ENCODE data around the gene ADCY9. TPM values are rescaled to one million over a fixed set of nuclear protein-coding genes. Genes with fewer than 3 reads are reported as not detected.
"Not testable (repeated sequence)": the region's sequence is repeated elsewhere in the genome, so short reads cannot be mapped to it uniquely, and the experiment has no call there.

The ADCY9 gene
- total RNA-seq, 3 donors from 2014 or later: 4.2 to 5.7 (median 5.2) TPM

DNA sequence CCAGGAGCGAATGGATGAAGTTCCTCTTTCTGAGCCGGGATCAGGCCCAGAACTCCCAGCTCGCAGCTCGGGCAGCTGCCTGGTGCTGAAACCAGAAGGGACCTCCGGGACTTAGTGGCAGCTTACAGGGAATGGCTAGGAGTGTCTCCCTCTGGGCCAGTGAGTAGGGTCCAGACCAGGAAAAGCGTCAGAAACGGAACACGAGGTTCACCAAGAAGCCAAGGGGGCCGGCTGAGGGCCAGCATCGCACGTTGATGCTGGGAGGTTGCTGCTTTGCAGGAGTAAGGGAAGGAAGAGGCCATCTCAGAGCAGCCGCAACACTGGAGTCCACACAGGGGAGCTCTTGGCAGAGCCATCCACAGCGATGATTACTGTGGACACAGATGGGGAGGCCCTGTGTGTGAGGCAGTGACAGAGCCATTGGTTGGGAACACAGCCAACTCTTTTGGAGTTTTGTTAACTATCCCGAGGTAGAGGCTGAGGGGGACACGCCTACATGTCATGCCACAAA lies 161.8 kb downstream of the ADCY9 start:
- no peak overlapping the region for H3K4me3 Mint-ChIP-seq
- ATAC-seq: no peak
- no peak for DNase-seq
- H3K4me1 Mint-ChIP-seq (ENCODE audit: low read depth): no peaks in the 10 kb centered on the region
- H3K9me3 Mint-ChIP-seq: no peaks in the 10 kb centered on the region
- no peaks in the 10 kb centered on the region for H3K36me3 Mint-ChIP-seq (ENCODE audit: insufficient read depth)
- H3K27me3 Mint-ChIP-seq (ENCODE audit: low read depth): peaks cover 34% of the 10 kb centered on the region

DNA sequence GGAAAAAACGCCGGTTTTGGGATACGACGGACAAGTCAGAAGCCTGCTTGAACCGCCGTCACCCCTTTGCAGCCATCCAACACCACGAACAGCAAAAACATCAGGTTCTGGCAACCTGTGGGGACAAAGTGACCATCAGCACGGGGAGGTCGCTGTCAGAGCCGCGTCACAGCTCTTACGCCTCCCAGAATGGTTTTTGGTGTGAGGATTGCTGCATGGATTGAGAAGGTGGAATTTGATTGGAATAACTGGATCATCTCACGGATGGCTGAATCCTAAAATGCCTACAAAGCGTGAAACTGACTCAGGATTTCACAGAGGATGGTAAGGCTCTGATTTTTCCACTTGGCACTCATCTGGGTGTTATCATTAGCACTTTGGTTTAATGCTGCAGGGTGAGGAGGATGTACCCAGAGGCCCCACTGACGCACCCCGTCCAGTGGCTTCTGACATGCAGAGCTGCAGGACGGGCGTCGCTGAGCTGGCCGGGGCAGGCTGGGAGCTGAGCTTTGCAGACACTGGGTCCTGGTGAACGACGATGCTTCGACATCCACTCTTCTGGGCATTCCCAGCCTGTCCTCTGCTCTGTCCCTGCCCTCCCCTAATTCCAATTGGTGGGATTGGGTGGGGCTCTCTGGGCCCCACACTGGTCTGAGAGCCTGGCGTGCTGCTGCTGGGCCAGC lies 162.4 kb downstream of the ADCY9 start:
- H3K9me3 Mint-ChIP-seq: no peaks in the 10 kb centered on the region
- no peaks in the 10 kb centered on the region for H3K4me1 Mint-ChIP-seq (ENCODE audit: low read depth)
- ATAC-seq (no peak), DNase-seq (no peak)
- H3K4me3 Mint-ChIP-seq: no peak overlapping the region
- no peaks in the 10 kb centered on the region for H3K36me3 Mint-ChIP-seq (ENCODE audit: insufficient read depth)
- H3K27me3 Mint-ChIP-seq (ENCODE audit: low read depth): peaks cover 34% of the 10 kb centered on the region

DNA sequence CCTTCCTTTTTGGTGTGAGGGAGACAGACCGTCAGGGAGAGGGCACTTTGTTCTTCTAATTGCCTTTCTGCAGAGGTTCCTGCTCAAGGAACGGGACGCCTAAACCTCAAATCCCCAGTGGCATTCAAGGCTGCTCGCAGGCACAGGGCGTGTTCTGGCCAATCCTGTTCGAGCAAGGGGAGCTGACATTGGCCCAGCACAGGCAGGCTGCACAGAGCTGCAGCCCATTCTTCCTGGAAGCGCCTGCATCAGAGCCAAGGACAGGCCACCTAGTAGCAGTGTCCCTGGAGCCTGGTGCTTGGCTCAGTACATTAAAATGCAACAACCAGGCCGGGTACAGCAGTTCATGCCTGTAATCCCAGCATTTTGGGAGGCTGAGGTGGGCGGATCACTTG lies 163.5 kb downstream of the ADCY9 start:
- Mint-ChIP-seq H3K4me1 (ENCODE audit: low read depth) (no peaks in the 10 kb centered on the region), H3K9me3 (no peaks in the 10 kb centered on the region), H3K4me3 (no peak overlapping the region), H3K27me3 (ENCODE audit: low read depth) (peaks cover 34% of the 10 kb centered on the region), H3K36me3 (ENCODE audit: insufficient read depth) (no peaks in the 10 kb centered on the region)
- DNase-seq (no peak), ATAC-seq (no peak)

DNA sequence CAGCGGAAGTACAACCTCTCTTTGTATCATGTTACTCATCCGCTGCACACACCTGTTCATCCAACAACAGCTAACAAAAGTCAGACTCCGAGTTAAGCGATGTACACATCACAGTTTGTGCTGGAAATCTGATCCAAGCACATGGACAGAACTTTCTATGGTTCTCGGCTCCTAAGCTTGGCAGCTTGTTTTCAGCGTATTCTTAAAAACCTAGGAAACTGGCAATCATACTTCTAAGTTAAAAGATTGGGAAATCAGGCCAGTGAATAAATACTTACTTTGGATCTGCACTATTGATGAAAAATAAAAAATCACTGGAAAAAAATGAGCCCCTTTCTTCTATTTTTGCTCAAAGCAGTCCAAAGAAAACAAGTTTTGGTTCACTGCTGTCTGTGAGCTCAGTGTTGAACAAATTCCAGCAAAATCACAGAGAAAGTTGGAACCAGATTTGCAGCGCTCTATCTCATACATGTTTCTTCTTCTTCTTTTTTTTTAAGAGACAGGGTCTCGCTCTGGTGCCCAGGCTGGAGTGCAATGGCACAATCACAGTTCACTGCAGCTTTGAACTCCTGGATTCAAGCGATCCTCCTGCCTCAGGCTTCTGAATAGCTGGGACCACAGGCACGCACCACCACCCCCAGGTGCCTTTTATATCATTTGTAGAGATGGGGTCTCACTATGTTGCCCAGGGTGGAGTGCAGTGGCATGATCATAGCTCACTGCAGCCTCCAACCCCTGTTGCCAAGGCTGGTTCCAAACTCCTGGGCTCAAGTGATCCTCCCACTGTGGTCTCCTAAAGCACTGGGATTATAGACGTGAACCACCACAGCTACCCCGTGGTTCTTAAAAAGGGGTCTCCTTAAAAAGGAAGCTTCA lies 164.1 kb downstream of the ADCY9 start:
- H3K4me1 Mint-ChIP-seq (ENCODE audit: low read depth): no peaks in the 10 kb centered on the region
- no peak overlapping the region for H3K4me3 Mint-ChIP-seq
- DNase-seq (no peak), ATAC-seq (no peak)
- H3K9me3 Mint-ChIP-seq: no peaks in the 10 kb centered on the region
- H3K36me3 Mint-ChIP-seq (ENCODE audit: insufficient read depth): no peaks in the 10 kb centered on the region
- peaks cover 28% of the 10 kb centered on the region for H3K27me3 Mint-ChIP-seq (ENCODE audit: low read depth)

DNA sequence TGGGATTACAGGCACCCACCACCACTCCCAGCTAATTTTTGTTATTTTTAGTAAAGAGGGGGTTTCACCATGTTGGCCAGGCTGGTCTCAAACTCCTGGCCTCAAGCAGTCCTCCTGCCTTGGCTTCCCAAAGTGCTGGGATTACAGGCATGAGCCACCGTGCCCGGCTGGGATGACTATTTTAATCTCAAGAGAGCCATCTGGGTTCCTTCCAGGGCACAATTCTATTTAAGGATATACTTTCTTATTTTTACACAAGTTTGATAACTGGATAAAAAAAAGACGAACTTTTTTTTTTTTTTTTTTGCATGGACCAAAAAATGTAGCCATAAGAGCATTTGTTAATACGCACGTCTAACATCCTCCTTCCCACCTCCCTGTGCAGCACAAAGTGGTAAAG lies 164.9 kb downstream of the ADCY9 start:
- peaks cover 27% of the 10 kb centered on the region for H3K27me3 Mint-ChIP-seq (ENCODE audit: low read depth)
- not testable (repeated sequence) for H3K36me3 Mint-ChIP-seq (ENCODE audit: insufficient read depth)

DNA sequence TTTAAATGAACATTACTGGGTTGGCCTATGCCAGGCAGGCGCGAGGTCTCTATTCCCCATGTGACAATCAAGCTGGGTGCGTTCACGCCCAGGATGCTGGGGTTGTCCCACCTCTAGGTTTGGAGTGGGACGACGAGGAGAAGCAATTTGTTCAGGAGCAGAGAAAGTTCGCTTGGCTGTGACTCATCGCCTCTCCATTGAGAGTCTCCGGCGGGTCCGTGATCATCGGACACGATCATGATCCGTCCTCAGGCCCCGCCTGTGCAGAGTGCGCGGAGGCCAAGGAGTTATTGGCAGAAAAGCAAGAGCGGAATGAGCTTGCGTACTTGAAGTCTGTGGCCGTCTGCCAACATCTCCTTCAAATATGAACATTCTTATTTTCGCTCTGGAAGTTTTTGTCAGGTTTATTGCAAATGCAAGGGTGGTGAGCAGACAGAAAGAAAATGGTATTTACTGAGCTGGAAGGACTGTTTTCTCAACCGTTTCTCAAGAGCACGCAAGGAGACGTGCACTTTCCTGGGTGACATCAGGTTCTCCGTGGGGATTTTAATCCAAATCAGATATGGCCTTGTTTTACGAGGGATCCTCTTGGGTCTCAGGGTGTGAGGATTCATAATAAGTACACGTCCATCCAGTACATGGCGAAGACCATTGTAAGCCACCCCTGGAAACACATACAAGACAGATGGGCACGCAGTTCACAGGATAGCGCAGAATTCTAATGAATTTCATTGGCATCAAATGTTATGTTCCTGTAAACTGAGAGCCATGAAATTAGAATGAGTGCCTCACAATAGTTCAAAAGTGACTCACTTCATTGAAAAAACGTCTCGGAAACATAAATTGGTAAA lies 165.7 kb downstream of the ADCY9 start:
- DNase-seq (no peak), ATAC-seq (no peak)
- no peaks in the 10 kb centered on the region for H3K9me3 Mint-ChIP-seq
- no peaks in the 10 kb centered on the region for H3K36me3 Mint-ChIP-seq (ENCODE audit: insufficient read depth)
- H3K4me3 Mint-ChIP-seq: no peak overlapping the region
- H3K4me1 Mint-ChIP-seq (ENCODE audit: low read depth): no peaks in the 10 kb centered on the region
- peaks cover 22% of the 10 kb centered on the region for H3K27me3 Mint-ChIP-seq (ENCODE audit: low read depth)

More for the DNA sequence above, 164.9 kb downstream of the ADCY9 start:
- not testable (repeated sequence) for H3K4me1 Mint-ChIP-seq (ENCODE audit: low read depth); ATAC-seq; DNase-seq; H3K4me3 Mint-ChIP-seq; H3K9me3 Mint-ChIP-seq

DNA sequence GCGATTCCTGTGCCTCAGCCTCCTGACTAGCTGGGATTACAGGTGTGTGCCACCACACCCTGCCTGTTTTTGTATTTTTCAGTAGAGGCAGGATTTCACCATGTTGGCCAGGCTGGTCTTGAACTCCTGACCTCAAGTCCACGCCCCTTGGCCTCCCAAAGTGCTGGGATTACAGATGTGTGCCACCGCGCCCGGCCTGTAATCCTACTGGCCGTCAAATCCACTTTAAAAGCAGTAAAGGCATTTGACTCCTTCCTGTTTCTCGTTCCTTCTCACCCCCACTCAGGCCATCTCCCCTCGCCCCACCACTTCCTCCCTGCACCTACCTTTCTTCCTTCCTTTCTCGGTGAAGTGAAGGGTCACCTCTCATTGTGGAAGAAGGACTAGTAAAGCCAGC lies 166.3 kb downstream of the ADCY9 start:
- no peak overlapping the region for H3K4me3 Mint-ChIP-seq
- peaks cover 17% of the 10 kb centered on the region for H3K27me3 Mint-ChIP-seq (ENCODE audit: low read depth)
- no peaks in the 10 kb centered on the region for H3K36me3 Mint-ChIP-seq (ENCODE audit: insufficient read depth)
- no peaks in the 10 kb centered on the region for H3K4me1 Mint-ChIP-seq (ENCODE audit: low read depth)
- ATAC-seq (no peak), DNase-seq (no peak)
- H3K9me3 Mint-ChIP-seq: no peaks in the 10 kb centered on the region

DNA sequence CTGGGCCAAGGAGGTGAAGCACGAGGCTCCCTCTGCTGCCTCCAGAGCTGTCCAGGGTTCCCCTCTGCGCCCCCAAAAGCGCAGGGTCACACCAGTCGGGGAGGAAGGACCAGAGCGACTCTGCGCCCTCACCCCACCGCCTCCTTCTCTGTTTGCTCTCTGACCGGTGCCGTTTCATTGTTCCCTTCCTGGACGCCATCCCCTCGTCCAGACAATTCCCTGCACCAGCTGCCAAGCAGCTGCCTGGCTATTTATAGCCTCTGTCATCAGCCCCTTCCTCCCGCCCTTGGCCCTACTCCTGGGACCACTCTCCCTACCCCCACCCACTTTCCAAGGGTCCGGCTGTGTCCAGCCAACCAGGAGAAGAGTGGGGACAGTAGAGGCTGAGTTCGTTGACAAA lies 167.0 kb downstream of the ADCY9 start:
- ATAC-seq (no peak), DNase-seq (no peak)
- Mint-ChIP-seq H3K27me3 (ENCODE audit: low read depth) (peaks cover 11% of the 10 kb centered on the region), H3K36me3 (ENCODE audit: insufficient read depth) (no peaks in the 10 kb centered on the region), H3K9me3 (no peaks in the 10 kb centered on the region), H3K4me3 (no peak overlapping the region), H3K4me1 (ENCODE audit: low read depth) (no peaks in the 10 kb centered on the region)

DNA sequence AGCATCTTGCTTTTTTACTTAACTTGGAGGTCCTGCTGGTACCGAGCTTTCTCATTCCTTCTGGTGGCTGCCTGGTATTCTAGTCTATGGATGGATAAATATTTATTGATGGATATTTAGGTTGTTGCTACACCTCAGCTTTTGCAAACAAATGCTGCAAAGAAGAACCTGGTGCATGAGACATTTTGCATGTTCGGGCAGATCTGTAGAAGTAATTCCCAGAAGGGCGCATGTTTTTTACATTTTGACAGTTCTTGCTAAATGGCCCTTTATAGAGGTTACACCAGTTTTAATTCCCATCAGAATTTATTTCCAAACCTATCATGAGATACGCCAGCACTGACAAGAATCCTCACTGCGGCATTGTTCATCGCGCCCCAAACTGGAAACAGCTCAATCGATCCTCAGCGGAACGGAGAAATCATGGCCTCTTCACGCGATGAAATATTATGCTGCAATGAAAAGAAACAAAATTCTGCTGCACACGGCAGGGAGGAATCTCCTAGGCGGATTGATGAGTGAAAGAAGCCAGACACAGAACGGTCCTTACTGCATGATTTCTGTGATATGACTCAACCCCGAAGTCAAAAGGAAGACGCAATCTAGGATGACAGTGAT lies 167.8 kb downstream of the ADCY9 start:
- Mint-ChIP-seq H3K4me3 (no peak overlapping the region), H3K36me3 (ENCODE audit: insufficient read depth) (no peaks in the 10 kb centered on the region), H3K9me3 (no peaks in the 10 kb centered on the region), H3K4me1 (ENCODE audit: low read depth) (no peaks in the 10 kb centered on the region), H3K27me3 (ENCODE audit: low read depth) (peaks cover 7% of the 10 kb centered on the region)
- DNase-seq (no peak), ATAC-seq (no peak)

DNA sequence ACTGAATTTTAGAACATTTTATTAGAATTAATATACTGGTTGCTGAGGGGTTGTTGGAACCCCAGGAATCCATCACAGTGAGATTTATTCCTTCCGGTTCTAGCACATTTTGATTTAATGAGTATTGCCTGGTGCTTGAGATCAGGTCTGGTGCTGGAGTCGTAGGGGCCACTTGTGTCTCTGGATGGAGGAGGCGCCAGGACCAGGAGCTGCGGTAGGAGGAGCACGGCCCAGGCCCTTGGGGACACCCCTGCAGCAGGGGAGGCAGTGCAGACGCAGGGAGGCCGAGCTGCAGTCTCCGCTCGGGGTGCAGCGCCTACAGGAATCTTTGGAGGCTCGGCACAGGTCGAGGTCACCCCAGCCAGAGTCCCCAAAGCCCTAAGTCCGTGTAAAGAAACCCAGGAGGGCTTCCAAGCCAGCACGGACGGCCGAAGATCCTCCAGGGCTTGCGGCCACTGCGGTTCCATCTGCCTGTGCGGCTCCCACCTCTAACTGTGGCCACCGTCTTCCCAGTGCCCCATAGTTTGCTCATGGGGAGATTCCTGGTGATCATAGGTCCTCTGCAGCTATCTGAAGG lies 169.6 kb downstream of the ADCY9 start:
- peaks cover 3% of the 10 kb centered on the region for H3K27me3 Mint-ChIP-seq (ENCODE audit: low read depth)
- ATAC-seq: no peak
- no peak overlapping the region for H3K4me3 Mint-ChIP-seq
- H3K4me1 Mint-ChIP-seq (ENCODE audit: low read depth): no peaks in the 10 kb centered on the region
- no peaks in the 10 kb centered on the region for H3K9me3 Mint-ChIP-seq
- no peaks in the 10 kb centered on the region for H3K36me3 Mint-ChIP-seq (ENCODE audit: insufficient read depth)
- DNase-seq: no peak

DNA sequence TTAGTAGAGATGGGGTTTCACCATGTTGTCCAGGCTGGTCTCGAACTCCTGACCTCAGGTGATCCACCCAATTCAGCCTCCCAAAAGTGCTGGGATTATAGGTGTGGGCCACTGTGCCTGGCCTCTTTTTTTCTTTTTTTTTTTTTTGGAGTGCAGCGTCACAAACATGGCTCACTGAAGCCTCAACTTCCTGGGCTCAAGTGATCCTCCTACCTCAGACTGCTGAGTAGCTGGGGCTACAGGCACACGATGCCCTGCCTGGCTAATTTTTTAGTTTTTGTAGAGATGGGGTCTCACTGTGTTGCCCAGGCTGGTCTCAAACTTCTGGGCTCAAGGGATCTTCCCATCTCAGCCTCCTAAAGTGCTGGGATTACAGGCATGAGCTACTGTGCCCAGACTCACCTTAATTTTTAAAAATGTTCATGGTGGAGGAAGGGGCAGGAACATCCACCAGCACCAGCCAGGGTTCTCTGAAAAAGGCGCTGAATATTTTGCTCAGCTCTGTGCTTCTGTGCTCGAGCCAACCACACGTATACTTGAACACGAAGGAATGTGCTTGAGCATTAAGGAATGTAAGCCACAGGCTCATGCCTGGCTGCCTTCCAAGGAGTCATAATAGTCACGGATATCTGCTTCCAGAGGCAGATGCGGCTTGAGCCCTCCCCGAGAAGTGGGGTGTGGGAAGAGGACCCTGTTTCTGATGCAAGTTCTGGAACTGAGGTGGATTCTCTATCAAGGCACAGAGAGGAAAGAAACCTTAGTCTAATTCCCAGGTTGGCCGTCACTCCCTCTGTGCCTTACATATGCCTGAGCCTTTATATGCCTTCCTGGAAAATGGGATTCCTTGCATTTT lies 170.3 kb downstream of the ADCY9 start:
- Mint-ChIP-seq H3K4me1 (ENCODE audit: low read depth) (no peaks in the 10 kb centered on the region), H3K4me3 (no peak overlapping the region), H3K36me3 (ENCODE audit: insufficient read depth) (no peaks in the 10 kb centered on the region), H3K27me3 (ENCODE audit: low read depth) (peaks cover 3% of the 10 kb centered on the region), H3K9me3 (no peaks in the 10 kb centered on the region)
- ATAC-seq: no peak
- no peak for DNase-seq

DNA sequence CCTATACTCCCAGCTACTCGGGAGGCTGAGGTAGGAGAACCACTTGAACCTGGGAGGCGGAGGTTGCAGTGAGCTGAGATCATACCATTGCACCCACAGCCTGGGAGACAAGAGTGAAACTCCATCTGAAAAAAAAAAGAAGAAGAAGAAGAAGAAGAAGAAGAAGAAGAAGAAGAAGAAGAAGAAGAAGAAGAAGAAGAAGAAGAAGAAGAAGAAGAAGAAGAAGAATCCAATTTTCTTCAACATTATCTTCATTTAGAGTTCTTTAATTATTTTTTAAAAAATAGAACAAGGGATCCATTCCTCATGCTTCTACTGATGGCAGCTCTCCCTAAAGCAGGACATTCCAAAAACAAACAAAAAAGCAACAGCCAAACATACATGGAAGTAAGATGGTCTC lies 171.8 kb downstream of the ADCY9 start:
- not testable (repeated sequence) for H3K36me3 Mint-ChIP-seq (ENCODE audit: insufficient read depth)

DNA sequence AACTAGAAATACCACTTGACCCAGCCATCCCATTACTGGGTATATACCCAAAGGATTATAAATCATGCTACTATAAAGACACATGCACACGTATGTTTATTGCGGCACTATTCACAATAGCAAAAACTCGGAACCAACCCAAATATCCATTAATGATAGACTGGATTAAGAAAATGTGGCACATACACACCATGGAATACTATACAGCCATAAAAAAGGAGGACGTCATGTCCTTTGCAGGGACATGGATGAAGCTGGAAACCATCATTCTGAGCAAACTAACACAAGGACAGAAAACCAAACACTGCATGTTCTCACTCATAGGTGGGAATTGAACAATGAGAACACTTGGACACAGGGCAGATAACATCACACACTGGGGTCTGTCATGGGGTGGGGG lies 174.1 kb downstream of the ADCY9 start:
- H3K27me3 Mint-ChIP-seq (ENCODE audit: low read depth); H3K36me3 Mint-ChIP-seq (ENCODE audit: insufficient read depth); H3K9me3 Mint-ChIP-seq; DNase-seq; ATAC-seq; H3K4me1 Mint-ChIP-seq (ENCODE audit: low read depth); H3K4me3 Mint-ChIP-seq: not testable (repeated sequence)

More for the DNA sequence above, 171.8 kb downstream of the ADCY9 start:
- not testable (repeated sequence) for H3K9me3 Mint-ChIP-seq; H3K4me1 Mint-ChIP-seq (ENCODE audit: low read depth); H3K27me3 Mint-ChIP-seq (ENCODE audit: low read depth); H3K4me3 Mint-ChIP-seq; ATAC-seq; DNase-seq
